C1 segment of cervical spinal cord (tissue), 14 donors: ENCODE data around the gene VIPAS39.
"Not testable (repeated sequence)": the region's sequence is repeated elsewhere in the genome, so short reads cannot be mapped to it uniquely, and the experiment has no call there.

ENCODE experiments used
- DNase-seq, 14 donors: peaks; one replicate each; lab custom pipeline; 2025; lab: John Stamatoyannopoulos, UW

The VIPAS39 gene

DNA sequence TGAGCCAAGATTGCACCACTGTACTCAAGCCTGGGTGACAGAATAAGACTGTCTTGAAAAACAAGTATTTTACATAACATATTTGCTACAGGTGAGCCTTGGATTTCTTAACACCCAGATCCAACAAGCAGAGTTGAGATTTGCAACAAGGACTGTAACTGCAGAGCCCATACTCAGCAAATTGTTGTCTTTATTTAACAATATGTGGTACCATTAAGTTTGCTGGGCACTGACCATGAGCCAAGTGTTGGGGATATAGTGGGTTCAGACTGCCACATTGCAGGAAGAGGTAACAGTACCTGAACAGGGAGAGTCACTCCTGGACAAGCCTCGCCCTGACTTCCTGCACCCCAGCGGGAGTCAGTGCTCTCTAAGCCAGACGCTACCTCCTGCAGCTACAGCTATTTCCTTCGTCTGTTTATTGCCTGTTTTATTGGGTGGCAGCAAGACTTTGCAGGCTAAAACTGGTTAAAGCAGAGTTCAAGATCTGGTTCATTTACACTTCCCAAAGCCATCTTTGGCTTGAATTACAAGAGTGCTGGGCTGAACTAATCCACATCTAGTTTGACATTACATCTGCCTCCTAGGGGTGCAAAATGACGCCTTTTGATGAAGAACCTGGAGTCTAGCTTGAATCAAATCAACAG lies 12.9 kb upstream of the VIPAS39 start:
- DNase-seq: no peak

DNA sequence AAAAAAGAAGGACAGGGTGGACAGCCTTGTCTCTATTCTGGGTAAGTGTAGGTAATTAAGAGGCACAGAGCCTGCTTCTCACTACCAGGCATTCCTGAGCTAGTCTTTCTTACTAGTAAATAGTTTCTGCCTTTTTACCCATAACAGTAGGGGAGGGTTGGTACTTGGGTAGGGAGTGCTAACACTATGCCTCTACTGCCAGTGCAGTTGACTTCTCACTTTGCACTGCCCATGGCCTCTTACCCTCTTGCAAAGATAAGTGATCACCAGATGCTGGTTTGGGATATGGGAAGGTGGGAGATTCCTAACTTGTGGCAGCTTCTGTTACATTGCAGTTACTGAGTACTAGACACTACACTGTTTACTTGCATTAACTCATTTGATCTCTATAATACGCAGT lies 12.1 kb upstream of the VIPAS39 start:
- DNase-seq: no peak

DNA sequence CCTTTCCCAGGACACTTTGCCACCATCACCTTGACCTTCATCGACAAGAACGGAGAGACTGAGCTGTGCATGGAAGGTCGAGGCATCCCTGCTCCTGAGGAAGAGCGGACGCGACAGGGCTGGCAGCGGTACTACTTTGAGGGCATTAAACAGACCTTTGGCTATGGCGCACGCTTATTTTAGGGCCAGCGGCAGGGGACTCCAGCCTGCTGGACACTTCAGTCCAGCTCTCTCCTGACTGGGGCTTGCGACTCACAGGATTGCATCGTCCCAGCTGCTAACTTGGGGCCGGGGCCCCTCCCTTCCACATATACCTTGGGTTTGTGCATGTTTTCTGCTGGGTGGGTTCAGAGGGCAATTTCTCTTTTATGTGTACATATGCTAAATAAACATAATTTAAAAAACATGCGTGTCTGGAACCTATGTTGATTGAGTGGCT lies 11.7 kb upstream of the VIPAS39 start:
- no peak for DNase-seq

DNA sequence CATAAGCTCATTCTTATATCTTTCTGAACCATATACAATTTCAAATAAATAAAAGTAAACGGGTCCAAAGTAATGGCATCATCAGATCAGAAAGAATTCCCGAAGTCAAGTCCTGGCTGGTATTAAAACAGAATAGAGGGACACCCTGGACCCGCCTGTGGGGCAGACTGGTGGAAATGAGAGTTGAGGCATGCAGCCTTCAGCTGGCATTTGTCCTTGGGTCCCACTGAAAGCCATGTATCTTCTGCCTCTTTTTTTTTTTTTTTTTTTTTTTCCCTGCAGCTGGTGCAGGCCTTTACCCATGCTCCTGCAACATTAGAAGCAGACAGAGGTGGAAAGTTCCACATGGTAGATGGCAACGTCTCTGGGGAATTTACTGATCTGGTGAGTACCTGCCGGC lies 10.4 kb upstream of the VIPAS39 start:
- DNase-seq: no peak

DNA sequence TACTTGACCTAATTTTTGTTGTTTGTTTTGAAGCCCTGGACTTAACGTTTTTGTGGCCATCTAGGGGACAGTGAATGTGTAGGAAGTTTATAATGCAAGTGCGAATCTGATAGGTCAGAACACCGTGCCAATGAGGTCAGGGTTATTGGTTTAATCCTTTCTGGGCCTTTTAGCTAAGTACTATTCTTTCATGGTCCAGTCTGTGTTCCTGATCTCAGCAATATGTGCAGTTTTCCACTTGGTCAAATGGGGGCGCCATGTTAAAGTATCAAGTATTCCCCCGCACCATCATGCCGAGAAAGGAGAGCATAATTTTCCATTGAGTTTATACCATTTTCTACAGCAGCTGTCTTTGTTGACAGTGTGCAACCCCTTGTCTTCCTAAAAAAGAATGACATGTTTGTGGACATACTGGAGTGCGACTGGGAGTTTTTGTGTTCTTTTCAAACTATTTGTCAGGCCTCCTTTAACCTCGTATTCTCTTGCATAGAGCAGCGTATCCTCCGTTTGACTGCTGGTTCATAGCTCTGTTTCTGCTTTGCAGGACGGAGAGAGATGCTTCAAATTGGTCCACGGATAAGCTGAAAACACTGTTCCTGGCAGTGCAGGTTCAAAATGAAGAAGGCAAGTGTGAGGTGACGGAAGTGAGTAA lies 1.8 kb upstream of the VIPAS39 start:
- DNase-seq: peak in 11 of 14 donors; percentile 8 to 56 (median 22)

DNA sequence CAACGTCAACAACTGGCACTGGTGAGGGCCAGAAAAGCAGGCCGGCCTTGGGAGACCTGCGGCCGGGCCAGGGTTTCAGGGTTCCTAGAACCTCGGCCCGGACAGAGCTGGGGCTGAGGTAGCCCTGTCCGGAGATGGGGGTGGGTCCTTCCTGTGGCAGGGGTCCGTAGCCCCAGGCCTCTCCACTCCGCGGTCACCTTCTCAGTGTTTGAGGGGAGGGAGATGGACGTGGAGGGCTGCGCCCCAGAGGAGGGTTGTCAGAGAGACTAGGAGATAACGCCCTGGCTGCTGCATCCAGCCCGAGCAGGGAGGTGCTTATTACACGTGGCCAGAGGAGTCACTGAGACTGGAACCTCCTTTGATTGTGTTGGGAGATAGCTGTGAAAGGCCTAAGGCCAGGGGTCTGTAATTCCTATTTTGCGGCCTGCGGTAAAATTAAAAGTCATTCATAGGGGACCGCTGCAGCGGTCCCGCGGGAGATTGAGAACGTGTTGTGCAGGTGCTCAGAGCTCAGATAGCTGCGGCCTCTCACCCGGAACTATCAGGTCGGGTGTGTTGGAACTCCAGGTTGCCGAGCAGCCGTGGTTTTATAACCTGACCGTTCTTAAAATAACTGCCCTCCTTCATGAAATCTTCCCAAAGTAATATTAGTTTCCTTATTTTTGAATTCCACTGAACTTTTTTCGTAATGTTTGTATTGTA lies 999 bp upstream of the VIPAS39 start:
- DNase-seq: peak in 4 of 14 donors; percentile 45 to 80 (median 64)

DNA sequence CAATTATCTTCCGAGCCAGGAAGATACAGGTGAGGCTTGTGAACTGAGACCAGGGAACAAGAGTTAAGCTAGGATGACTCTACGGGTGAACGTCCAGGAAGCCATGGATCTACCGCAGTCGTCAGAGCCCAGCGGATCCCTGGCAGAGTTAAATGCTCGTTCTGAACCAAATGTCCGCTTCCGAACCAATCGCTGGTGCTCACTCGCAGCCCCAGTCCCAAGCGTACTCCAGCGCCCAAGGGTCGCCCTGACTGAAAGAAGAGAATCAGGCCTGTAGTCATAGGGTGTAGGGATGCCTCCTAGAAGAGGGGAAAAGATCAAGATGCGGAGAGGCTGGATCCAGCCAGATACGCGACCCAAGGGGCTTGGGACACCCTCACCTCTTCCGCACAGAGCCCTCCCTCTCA lies 283 bp downstream of the VIPAS39 start:
- DNase-seq: no peak

DNA sequence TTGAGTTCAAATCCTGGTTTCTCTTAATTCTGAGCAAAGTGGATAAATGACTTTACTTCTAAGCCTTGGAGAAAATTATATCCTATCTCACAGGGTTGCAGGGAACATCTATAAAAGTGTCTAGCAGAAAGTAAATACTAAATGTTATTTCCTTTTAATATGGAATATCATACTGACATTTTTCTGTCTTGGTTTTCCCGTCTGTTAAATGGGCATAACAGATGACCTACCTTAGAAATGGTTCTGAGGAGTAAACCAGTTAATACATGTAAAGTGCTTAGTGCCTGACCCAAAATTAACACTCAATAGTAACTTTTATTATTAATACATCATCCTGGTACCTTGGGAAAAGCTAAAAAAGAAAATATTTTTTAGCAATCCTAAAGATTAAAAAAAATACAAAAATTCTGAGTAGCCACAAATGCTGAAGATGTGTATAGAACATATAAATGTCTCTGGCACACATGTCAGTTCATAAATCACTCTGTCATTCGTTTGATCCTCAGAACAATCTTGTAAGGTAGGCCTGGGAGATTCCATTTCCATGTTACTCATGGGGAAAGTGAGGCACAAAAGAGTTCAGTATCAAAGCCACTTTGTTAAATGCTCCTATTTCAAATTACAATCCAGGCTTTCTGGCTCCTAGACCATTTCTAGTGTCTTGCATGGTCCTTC lies 1.3 kb downstream of the VIPAS39 start:
- no peak for DNase-seq

DNA sequence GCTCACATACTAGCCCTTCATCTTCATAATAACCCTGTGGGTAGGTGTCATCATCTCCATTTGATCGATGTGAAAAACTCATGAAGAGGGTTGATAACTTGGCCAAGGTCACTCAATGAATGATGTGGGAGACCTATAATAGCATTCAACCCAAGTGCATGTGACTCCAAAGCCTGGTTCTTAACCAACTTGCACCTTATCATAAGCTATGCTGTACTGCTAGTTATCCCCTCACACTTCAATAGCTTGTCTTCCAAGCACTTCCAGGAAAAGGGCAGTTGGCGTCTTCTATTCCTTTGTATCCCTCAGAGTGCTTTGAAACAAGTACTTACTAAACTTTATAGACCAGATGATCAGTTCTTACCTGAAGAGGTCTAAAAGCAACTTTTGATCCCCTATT lies 15.2 kb downstream of the VIPAS39 start:
- DNase-seq: no peak

DNA sequence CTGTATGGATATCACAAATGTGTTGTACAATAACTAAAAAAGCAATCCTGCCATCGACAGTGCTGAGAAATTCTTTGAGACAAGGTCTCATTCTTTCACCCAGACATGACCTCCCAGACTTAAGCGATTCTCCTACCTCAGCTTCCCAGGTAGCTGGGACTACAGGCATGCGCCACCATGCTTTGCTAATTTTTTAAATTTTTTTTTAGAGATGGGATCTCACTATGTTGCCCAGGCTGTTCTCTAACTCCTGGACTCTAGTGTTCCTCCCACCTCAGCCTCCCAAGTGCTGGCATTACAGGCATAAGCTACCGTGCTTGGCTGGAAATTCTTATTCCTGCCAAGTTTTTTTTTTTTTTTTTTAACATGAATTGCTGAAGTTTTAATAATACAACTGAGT lies 17.5 kb downstream of the VIPAS39 start:
- DNase-seq: no peak

DNA sequence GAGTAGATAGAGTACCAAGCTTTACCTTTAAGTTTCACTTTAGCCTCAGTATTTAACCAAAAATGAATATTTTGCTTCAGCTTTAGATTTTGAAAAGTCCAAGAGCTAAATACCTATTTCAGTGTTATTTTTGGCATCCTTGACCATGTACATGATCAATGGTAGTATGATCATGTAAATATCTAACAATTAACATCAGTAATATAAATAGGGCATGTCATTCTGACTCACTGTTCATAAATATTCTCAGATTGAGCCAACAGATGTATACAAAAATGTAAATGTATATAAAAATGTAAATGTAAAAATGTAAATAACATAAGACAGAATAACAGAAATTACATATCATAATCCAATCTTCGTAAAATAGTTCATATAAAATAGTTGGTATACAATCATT lies 18.8 kb downstream of the VIPAS39 start:
- no peak for DNase-seq

DNA sequence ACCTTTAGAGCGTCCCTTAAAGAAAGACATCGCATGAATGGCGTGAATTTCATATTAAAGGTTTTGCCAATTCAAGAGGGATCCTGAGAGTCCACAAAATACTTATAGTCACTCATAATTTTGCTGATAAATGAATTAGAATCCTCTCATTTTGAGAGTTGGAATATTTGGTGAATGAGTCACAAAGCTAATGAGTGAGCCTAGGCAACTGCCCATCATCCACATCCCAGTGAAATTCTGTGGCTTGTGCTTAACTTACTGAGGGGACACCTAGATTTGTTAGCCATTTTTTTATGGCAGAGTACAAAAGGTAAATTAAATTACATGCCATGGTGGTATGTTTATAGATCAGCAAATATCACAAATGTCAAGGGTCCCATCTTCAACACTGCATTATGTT lies 21.4 kb downstream of the VIPAS39 start:
- no peak for DNase-seq

DNA sequence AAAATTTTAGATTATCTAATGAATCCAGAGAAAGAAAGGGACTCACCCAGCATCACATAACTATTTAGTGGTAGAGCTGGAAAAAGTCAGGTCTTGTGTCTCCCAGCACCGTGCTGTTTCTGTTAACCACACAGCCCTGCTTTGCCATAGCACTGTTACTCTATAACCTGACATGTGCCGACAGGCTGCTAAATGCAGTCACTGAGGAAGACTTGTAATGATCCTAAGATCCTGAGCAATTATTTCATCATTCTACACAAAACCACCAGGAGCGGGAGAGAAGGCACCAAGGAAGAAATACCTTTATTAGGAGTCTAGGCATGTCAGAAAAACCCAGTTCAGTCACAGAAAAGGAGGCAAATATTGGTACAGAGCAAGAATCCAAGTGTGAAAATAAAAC lies 31.0 kb downstream of the VIPAS39 start:
- no peak for DNase-seq

DNA sequence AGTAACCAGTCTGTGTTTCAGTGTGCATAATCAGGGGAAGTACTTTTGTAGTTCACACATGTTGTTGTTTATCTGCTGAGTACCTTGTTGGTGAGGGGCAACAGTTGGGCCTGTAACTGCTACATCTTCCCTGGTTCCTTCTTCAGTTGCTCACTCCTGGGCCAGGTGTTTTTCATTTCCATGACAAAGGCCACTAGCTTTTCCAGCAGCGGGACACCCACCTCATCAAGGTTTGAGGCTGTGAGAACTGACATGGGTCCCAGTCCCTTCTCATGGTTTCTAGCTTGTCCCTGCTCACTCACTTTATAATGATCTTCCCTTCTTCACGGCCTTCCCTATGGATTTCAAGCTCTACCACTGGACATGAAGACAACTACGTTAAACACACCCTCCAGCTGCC lies 32.5 kb downstream of the VIPAS39 start:
- no peak for DNase-seq

DNA sequence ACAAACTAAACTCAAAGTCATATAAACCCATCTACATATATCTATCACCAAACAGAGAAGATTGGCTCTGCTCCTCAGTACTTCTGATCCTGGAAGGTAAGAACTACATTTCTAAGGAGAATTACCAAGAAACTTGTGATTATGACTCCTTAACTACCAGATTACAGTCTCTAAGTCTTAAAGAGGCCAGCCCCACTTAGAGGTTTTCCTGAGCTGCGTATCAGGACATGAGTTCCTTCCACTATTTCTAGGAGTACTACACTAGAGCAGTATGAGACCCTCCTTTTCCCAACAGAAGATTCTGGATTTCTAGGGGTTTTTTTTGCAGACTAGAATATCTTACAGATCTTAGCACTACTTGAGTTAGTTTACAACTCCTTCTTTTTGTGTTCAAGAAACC lies 34.0 kb downstream of the VIPAS39 start, which contains the start of gene NOXRED1:
TSS of gene NOXRED1 (minus strand) at position 101 of the 400 bp plus-strand sequence. CDS start 634 bp downstream, outside the sequence.
- no peak for DNase-seq

DNA sequence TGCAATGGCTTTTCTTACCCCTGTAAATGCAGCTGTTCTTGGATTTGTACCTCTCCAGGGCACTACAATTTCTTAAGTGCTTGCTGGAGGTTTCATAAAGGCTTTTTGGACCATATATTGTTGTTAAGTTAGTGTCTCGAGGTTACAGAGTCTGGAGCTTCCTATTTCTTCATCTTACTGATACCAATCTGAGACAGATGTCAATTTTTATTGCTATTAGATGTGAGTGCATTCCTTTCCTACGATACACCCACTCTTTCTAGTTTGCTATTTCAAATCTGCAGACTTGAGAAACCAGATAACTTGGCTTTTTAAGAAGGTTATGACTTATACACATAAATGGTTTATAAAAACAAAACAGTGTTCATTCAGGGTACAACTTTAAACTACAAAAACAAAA lies 36.2 kb downstream of the VIPAS39 start:
- no peak for DNase-seq

DNA sequence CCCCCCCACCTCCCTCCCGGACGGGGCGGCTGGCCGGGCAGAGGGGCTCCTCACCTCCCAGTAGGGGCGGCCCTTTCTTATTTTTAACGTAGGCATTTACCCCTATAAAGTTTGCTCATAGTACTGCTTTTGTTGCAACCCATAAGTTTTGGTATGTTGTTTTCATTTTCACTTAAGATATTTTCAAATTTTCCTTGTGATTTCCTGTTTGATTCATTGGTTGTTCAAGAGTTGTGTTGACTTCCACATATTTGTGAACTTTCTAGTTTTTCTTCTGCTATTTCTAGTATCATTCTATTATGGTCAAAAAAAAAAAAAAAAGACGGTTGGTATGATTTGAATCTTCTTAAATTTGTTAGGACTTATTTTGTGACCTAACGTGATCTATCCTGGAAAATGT lies 40.6 kb downstream of the VIPAS39 start:
- no peak for DNase-seq

DNA sequence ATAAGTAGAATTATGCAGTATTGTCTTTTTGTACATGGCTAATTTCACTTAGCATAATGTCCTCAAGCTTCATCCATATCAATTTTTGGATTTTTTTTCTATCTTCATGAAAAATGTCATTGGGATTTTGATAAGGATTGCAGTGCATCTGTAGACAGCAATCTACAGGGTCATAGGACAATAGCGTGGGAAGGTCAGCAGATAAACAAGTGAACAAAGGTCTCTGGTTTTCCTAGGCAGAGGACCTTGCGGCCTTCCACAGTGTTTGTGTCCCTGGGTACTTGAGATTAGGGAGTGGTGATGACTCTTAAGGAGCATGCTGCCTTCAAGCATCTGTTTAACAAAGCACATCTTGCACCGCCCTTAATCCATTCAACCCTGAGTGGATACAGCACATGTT lies 41.3 kb downstream of the VIPAS39 start:
- DNase-seq: not testable (repeated sequence)

DNA sequence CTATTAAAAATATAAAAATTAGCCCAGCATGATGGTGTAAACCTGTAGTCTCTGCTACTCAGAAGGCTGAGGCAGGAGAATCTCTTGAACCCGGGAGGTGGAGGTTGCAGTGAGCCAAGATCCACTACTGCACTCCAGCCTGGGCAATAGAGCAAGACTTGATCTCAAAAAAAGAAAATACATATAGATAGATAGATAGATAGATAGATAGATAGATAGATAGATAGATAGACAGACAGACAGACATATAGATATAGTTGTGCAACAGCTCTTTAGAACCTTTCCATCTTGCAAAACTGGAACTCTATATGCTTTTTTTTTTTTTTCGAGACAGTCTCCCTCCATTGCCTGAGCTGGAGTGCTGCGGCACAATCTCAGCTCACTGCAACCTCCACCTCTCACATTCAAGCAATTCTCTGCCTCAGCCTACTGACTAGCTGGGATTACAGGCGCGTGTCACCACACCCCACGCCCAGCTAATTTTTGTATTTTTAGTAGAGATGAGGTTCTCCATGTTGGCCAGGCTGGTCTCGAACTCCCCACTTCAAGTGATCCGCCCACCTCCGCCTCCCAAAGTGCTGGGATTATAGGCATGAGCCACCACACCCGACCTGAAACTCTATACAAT lies 41.9 kb downstream of the VIPAS39 start:
- DNase-seq: not testable (repeated sequence)

DNA sequence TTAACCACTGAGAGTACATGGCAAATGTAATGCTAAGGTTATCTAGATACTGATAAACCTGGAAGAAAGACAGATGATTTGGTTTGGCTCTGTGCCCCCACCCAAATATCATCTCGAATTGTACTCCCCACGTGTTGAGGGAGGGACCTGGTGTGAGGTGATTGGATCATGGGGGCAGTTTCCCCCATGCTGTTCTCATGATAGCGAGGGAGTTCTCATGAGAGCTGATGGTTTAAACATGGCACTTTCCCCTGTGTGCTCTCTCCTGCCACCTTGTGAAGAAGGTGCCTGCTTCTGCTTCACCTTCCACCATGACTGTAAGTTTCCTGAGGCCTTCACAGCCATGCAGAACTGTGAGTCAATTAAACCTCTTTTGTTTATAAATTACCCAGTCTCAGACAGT lies 48.3 kb downstream of the VIPAS39 start:
- DNase-seq: no peak

DNA sequence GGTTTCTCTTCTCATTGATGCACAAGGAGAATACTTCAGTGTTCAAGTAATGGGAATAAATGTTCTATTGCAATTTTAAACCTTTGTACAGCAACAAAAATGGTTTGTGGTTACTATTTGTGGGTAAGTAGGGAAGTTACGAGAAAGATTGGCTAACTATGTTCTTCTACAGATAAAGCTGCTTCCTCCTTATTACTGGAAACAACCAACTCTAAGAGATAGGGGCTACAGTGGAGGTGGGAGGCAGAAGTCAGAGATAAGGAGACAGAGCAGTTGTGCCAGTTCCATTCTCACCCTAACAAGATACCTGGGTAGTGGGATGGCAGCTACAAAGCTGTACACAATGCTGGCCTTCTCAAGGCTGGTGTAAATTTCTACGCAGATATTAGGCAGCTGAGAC lies 50.2 kb downstream of the VIPAS39 start:
- peak in 1 of 14 donors; percentile 1 for DNase-seq

DNA sequence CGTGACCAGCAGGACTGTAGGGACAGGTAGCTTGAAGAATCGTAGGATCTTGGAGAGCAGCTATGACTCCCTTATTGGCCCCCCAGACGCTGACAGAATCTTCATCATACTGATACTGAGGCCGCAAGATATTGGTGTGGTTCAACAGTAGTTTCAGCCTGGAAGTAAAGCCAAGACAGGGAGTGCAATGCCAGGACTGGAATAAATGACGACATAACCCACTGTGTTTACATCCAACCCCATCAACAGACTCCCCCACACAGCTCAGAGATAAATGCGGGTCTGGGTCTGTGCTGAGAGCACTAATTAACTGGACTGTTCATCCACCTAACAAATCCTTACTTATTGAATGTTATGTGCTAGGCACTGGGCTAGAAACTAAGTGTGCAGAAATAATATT lies 50.7 kb downstream of the VIPAS39 start:
- no peak for DNase-seq
